Measurements from ENCODE around the gene TMEM63A. TPM values are rescaled to one million over a fixed set of nuclear protein-coding genes. Genes with fewer than 3 reads are reported as not detected.

The TMEM63A gene
- total RNA-seq, 3 donors from 2014 or later, result 69.6 to 88.0 (median 80.6) TPM

- Histone ChIP-seq H3K36me3 (no peaks in the 10 kb centered on the region), H3K27me3 (no peaks in the 10 kb centered on the region), H3K4me1 (no peaks in the 10 kb centered on the region), H3K9me3 (no peaks in the 10 kb centered on the region), H3K4me3 (no peak overlapping the region), H3K27ac (no peak overlapping the region)
- intact Hi-C loops (cut with DNase I; ENCODE audit: low total_unique reads), result no loop called here
- TF ChIP-seq CTCF (IDR thresholded peaks at IDR 0.05) (no peak), POLR2A (IDR thresholded peaks at IDR 0.05) (no peak), POLR2AphosphoS5 (IDR thresholded peaks at IDR 0.05) (no peak)
- DNase-seq (ENCODE audit: low spot score in 2 of 2), result no peak
Measured at GRCh38 chr1:225853441-225853840, 28.7 kb downstream of the TMEM63A start.

GRCh38 chr1:225852413-225853124 is 29.6 kb downstream of the TMEM63A start:
- DNase-seq (ENCODE audit: low spot score in 2 of 2), result no peak
- H3K27ac ChIP-seq, result no peak overlapping the region

DNA sequence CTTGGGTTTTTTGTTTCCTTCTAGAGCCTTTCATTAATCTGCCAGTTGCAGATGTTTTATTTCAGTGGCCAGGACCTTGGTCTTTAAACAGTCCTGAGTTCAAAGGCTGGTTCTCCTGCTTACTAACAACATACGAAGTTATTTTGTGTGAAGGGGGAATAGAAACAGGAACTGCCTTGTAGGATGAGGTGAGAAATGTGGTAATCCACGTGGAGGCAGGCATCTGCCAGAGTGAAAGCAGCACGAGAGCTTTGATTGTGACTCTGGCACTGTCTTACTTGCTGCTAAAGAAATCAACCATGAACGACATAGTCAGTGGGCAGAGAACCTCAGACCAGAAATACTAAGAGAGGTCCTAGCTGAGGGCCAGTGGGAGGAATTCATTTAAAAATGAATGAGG is 30.4 kb downstream of the TMEM63A start:
- intact Hi-C loops (cut with DNase I; ENCODE audit: low total_unique reads), result no loop called here
- H3K27ac ChIP-seq, result no peak overlapping the region
- H3K4me1 ChIP-seq, result no peaks in the 10 kb centered on the region
- no peak overlapping the region for H3K4me3 ChIP-seq
- no peaks in the 10 kb centered on the region for H3K27me3 ChIP-seq
- TF ChIP-seq POLR2A (IDR thresholded peaks at IDR 0.05) (no peak), POLR2AphosphoS5 (IDR thresholded peaks at IDR 0.05) (no peak), CTCF (IDR thresholded peaks at IDR 0.05) (no peak)
- H3K9me3 ChIP-seq, result no peaks in the 10 kb centered on the region
- DNase-seq (ENCODE audit: low spot score in 2 of 2), result no peak
- H3K36me3 ChIP-seq, result no peaks in the 10 kb centered on the region

More at GRCh38 chr1:225852413-225853124, 29.6 kb downstream of the TMEM63A start:
- TF ChIP-seq POLR2A (IDR thresholded peaks at IDR 0.05), result no peak
- TF ChIP-seq CTCF (IDR thresholded peaks at IDR 0.05), result no peak
- no peak for TF ChIP-seq POLR2AphosphoS5 (IDR thresholded peaks at IDR 0.05)
- Histone ChIP-seq H3K27me3 (no peaks in the 10 kb centered on the region), H3K4me1 (no peaks in the 10 kb centered on the region), H3K9me3 (no peaks in the 10 kb centered on the region), H3K4me3 (no peak overlapping the region), H3K36me3 (no peaks in the 10 kb centered on the region)
- intact Hi-C loops (cut with DNase I; ENCODE audit: low total_unique reads), result no loop called here

DNA sequence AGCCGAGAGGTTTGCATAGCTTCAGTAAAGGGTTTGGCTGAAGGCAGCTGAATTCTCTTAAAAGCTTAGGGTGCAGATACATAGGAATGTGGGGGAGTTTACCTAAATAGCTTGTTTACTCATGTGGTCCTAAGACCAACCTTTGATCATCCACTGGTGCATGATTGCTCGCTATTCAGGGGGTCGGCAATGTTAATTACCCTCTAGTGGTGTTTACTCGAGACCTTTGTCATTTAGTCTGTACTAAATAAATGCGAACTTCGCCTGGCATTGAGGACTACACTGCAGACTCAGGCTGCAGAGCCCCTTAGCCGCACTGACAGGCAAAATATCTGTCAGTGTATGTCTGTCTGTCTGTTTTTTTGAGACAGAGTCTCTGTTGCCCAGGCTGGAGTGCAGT is 31.8 kb downstream of the TMEM63A start:
- no peak for DNase-seq (ENCODE audit: low spot score in 2 of 2)
- H3K4me3 ChIP-seq, result no peak overlapping the region
- H3K36me3 ChIP-seq, result no peaks in the 10 kb centered on the region
- TF ChIP-seq CTCF (IDR thresholded peaks at IDR 0.05), result no peak
- TF ChIP-seq POLR2AphosphoS5 (IDR thresholded peaks at IDR 0.05), result no peak
- TF ChIP-seq POLR2A (IDR thresholded peaks at IDR 0.05), result no peak
- no peaks in the 10 kb centered on the region for H3K4me1 ChIP-seq
- no peaks in the 10 kb centered on the region for H3K9me3 ChIP-seq
- peak overlapping the region in 1 of 2 donors; percentile 38 for H3K27ac ChIP-seq
- H3K27me3 ChIP-seq, result no peaks in the 10 kb centered on the region
- intact Hi-C loops (cut with DNase I; ENCODE audit: low total_unique reads), result no loop called here

GRCh38 chr1:225849925-225850324 is 32.3 kb downstream of the TMEM63A start:
- Histone ChIP-seq H3K36me3 (no peaks in the 10 kb centered on the region), H3K4me1 (no peaks in the 10 kb centered on the region), H3K9me3 (no peaks in the 10 kb centered on the region), H3K27ac (peak overlapping the region in 1 of 2 donors; percentile 38), H3K27me3 (no peaks in the 10 kb centered on the region), H3K4me3 (no peak overlapping the region)
- TF ChIP-seq POLR2A (IDR thresholded peaks at IDR 0.05) (no peak), POLR2AphosphoS5 (IDR thresholded peaks at IDR 0.05) (no peak), CTCF (IDR thresholded peaks at IDR 0.05) (no peak)
- intact Hi-C loops (cut with DNase I; ENCODE audit: low total_unique reads), result loop anchor here (5.0 kb wide), 1 partner anchor 373 kb away; no protein-coding TSS in a partner anchor
- DNase-seq (ENCODE audit: low spot score in 2 of 2), result no peak

All from breast epithelium (tissue), 4 donors.